K562 (cell line): ENCODE results near the gene NPFF. TPM values are rescaled to one million over a fixed set of nuclear protein-coding genes. Genes with fewer than 3 reads are reported as not detected.

Source experiments
- ATAC-seq: fragments of 200-7000 bp; cut with Tn5 transposase; 3 replicates; pipeline ENCODE4 v1.9.1; 2020; ENCODE audit warnings: moderate library complexity
- BruUV-seq: library from RNA; stranded (reverse); fragments of 400-500 nt; replicated peaks from 2 replicates; lab custom pipeline; 2021; lab: Mats Ljungman, UMichigan
- CTCF ChIA-PET: fragments of 300-600 bp; formaldehyde crosslinking; extraction: SDS; loops from one replicate; lab custom pipeline; 2021; ENCODE audit warnings: low intra/inter-chr PET ratio; lab: Yijun Ruan, JAX
- POLR2A ChIA-PET: fragments of 300-600, 350-650 bp; sonication (Branson Sonifier 250); formaldehyde crosslinking; extraction: SDS; loops from one replicate; lab custom pipeline; 2021; ENCODE audit warnings: antibody characterized with exemption, inconsistent platforms; lab: Yijun Ruan, JAX
- DNase-seq, 4 experiments: peaks; one replicate each; pipeline versions ENCODE4 v3.0.0 to v3.0.0-alpha.2; 2011 to 2018; ENCODE audit warnings: low spot score in 3 of 4, mixed read lengths in 3 of 4; ENCODE audit errors: extremely low read depth in 1 of 4
- FAIRE-seq: peaks from 2 replicates; lab custom pipeline; 2011; peaks lifted over from hg19 to GRCh38; lab: Jason Lieb, UNC
- H2AFZ ChIP-seq: 2 replicates; pipeline ENCODE4 v1.6.0; 2011; ENCODE audit warnings: low read depth, low read length, control low read depth, inconsistent platforms
- H3K27ac ChIP-seq: fragments of 200-600 bp; 3 replicates; pipeline ENCODE4 v1.8.0; 2011; ENCODE audit warnings: low read depth, mild to moderate bottlenecking, control low read depth, inconsistent platforms, low read length, moderate library complexity, mixed read lengths; ENCODE audit errors: extremely low read depth
- H3K27me3 ChIP-seq, 2 experiments: fragments of 300-600 bp in 1 of 2; 2 replicates in 1 of 2; 3 replicates in 1 of 2; pipeline versions ENCODE4 v1.6.0 to v1.8.0; 2011; ENCODE audit warnings: inconsistent platforms in 2 of 2, low read length in 2 of 2, mild to moderate bottlenecking in 1 of 2, mixed read lengths in 1 of 2, moderate library complexity in 1 of 2; ENCODE audit not compliant: control insufficient read depth in 2 of 2, insufficient read depth in 2 of 2
- H3K36me3 ChIP-seq: fragments of 300-600 bp; 3 replicates; pipeline ENCODE4 v1.8.0; 2011; ENCODE audit warnings: mild to moderate bottlenecking, low read length, inconsistent platforms; ENCODE audit not compliant: control insufficient read depth, insufficient read depth
- H3K4me1 ChIP-seq, 2 experiments: fragments of 200-600 bp in 1 of 2; replicated peaks in 1 of 2; 2 replicates in 1 of 2; 3 replicates in 1 of 2; pipeline versions ENCODE4 v1.5.1 to v1.8.0; 2011; ENCODE audit warnings: inconsistent platforms in 2 of 2, low read length in 2 of 2, mild to moderate bottlenecking in 1 of 2, mixed read lengths in 1 of 2, moderate library complexity in 1 of 2; ENCODE audit not compliant: control insufficient read depth in 2 of 2, insufficient read depth in 2 of 2
- H3K4me2 ChIP-seq: 2 replicates; pipeline ENCODE4 v1.6.1; 2011; ENCODE audit warnings: low read length, control low read depth, inconsistent platforms, mixed read lengths; ENCODE audit not compliant: insufficient read depth
- H3K4me3 ChIP-seq: fragments of 200-600 bp; sonication (generic), shearing (Covaris generic); 2 replicates; pipeline ENCODE4 v1.5.1; 2016; ENCODE audit warnings: control low read depth, inconsistent platforms
- H3K79me2 ChIP-seq: fragments of 200-600 bp; 3 replicates; pipeline ENCODE4 v1.8.0; 2011; ENCODE audit warnings: low read length, inconsistent platforms; ENCODE audit not compliant: control insufficient read depth, insufficient read depth
- H3K9ac ChIP-seq, 2 experiments: 2 replicates each; pipeline versions ENCODE4 v1.6.0 to v1.6.1; 2011; ENCODE audit warnings: low read depth in 2 of 2, low read length in 2 of 2, control low read depth in 1 of 2, inconsistent platforms in 1 of 2, mild to moderate bottlenecking in 1 of 2, mixed read lengths in 1 of 2; ENCODE audit not compliant: insufficient read depth in 1 of 2
- H3K9me1 ChIP-seq: one replicate; pipeline ENCODE4 v1.6.0; 2011; ENCODE audit warnings: inconsistent platforms, mild to moderate bottlenecking, low read length, moderate library complexity; ENCODE audit not compliant: control insufficient read depth, insufficient read depth
- H3K9me3 ChIP-seq: replicated peaks from 2 replicates; pipeline ENCODE4 v1.5.1; 2011; ENCODE audit warnings: low read depth, low read length, inconsistent platforms; ENCODE audit not compliant: control insufficient read depth, insufficient read depth
- H4K20me1 ChIP-seq: replicated peaks from 2 replicates; pipeline ENCODE4 v1.6.1; 2011; ENCODE audit warnings: low read length, inconsistent platforms, mixed read lengths; ENCODE audit not compliant: control insufficient read depth, insufficient read depth
- ATF3 ChIP-seq, 2 experiments: fragments of 450-650 bp in 1 of 2; sonication (generic) in 1 of 2; formaldehyde crosslinking in 1 of 2; IDR thresholded peaks in 1 of 2; conservative IDR thresholded peaks in 1 of 2; 2 replicates each; pipeline versions ENCODE4 v1.6.1 to v1.8.1; 2016 to 2023; ENCODE audit warnings: mild to moderate bottlenecking in 2 of 2, moderate library complexity in 2 of 2, inconsistent platforms in 1 of 2, missing genetic modification reagents in 1 of 2
- EP400 ChIP-seq: fragments of 450-650 bp; IDR thresholded peaks from 2 replicates; pipeline ENCODE4 v1.6.1; 2017; ENCODE audit warnings: antibody characterized with exemption, mild to moderate bottlenecking, moderate library complexity
- FOXK2 ChIP-seq, 2 experiments: fragments of 450-650 bp; IDR thresholded peaks in 1 of 2; conservative IDR thresholded peaks in 1 of 2; 2 replicates each; pipeline ENCODE4 v1.6.1; 2016; ENCODE audit warnings: low read depth in 2 of 2, mild to moderate bottlenecking in 1 of 2
- NONO ChIP-seq, 2 experiments: fragments of 200-400 bp in 1 of 2; fragments of 450-650 bp in 1 of 2; formaldehyde crosslinking in 1 of 2; IDR thresholded peaks; 2 replicates each; pipeline ENCODE4 v1.6.1; 2017; ENCODE audit warnings: low read depth in 2 of 2, mild to moderate bottlenecking in 2 of 2, moderate library complexity in 2 of 2, low read length in 1 of 2
- POLR2A ChIP-seq: fragments of 450-650 bp; conservative IDR thresholded peaks from 2 replicates; pipeline ENCODE4 v1.6.1; 2016
- POLR2AphosphoS5 ChIP-seq: IDR thresholded peaks from 2 replicates; pipeline ENCODE4 v1.6.1; 2011; ENCODE audit warnings: mild to moderate bottlenecking, low read depth, low read length, moderate library complexity; ENCODE audit not compliant: control insufficient read depth, insufficient read depth
- POLR2G ChIP-seq: fragments of 200-400 bp; formaldehyde crosslinking; IDR thresholded peaks from 2 replicates; pipeline ENCODE4 v1.6.1; 2017; ENCODE audit warnings: low read depth, mild to moderate bottlenecking, antibody characterized with exemption, low read length, moderate library complexity
- RBFOX2 ChIP-seq: fragments of 200-400 bp; formaldehyde crosslinking; IDR thresholded peaks from 2 replicates; pipeline ENCODE4 v1.6.1; 2017; ENCODE audit warnings: low read depth, mild to moderate bottlenecking, low read length, moderate library complexity
- RCOR1 ChIP-seq, 2 experiments: IDR thresholded peaks; 2 replicates each; pipeline ENCODE4 v1.6.1; 2012; ENCODE audit warnings: low read depth in 2 of 2, low read length in 2 of 2, borderline replicate concordance in 1 of 2, improper control_type of control experiment in 1 of 2
- STAT5B ChIP-seq: fragments of 250-450 bp; sonication (Bioruptor Pico); IDR thresholded peaks from 2 replicates; pipeline ENCODE4 v1.8.0; 2021; ENCODE audit warnings: mild to moderate bottlenecking, inconsistent platforms
- ZNF318 ChIP-seq, 2 experiments: fragments of 450-650 bp; IDR thresholded peaks; 2 replicates each; pipeline ENCODE4 v1.6.1; 2016; ENCODE audit warnings: mild to moderate bottlenecking in 2 of 2, borderline replicate concordance in 1 of 2, low read depth in 1 of 2, moderate library complexity in 1 of 2
- ZNF707 ChIP-seq: fragments of 250-450 bp; sonication (Bioruptor Pico); conservative IDR thresholded peaks from 2 replicates; pipeline ENCODE4 v1.8.0; 2022; ENCODE audit warnings: inconsistent platforms, mild to moderate bottlenecking, moderate library complexity
- WGBS: fragments of 100-300 bp; shearing (Covaris generic); methylation state at CpG from one replicate; pipeline ENCODE4 v1.1.6; 2016; ENCODE audit warnings: low coverage, mixed read lengths; ENCODE audit not compliant: insufficient coverage; ENCODE audit errors: missing lambda C conversion rate; 5-methylcytosine and 5-hydroxymethylcytosine counted together
- in situ Hi-C: fragments of 300-500 bp; cut with MboI; formaldehyde crosslinking; loops from 4 replicates; pipeline ENCODE4 v1.15.0; 2018; ENCODE audit warnings: inconsistent platforms, mixed read lengths
- intact Hi-C: fragments of 100-400 bp; cut with micrococcal nuclease; formaldehyde crosslinking; loops from 2 replicates; pipeline ENCODE4 v1.14.2; 2022
- polyA plus RNA-seq, 8 experiments: library from polyadenylated mRNA; depleted of rRNA in 4 of 8; stranded (reverse) in 5 of 8; unstranded in 3 of 8; fragments of >200 nt; fragmentation: Nextera tagmentation in 2 of 8; fragmentation: Illumina TruSeq in 1 of 8; extraction: Ambion mirVana in 2 of 8; extraction: Trizol in 1 of 8; gene quantifications; 2 replicates each; pipeline versions ENCODE4 v1.2.1 to v1.2.3, GENCODE V29; 2011 to 2014; ENCODE audit warnings: inconsistent platforms in 1 of 8, missing spikeins in 1 of 8
- total RNA-seq, 7 experiments: library from RNA; depleted of rRNA in 6 of 7; stranded (reverse); fragments of >200 nt in 6 of 7; fragmentation: Illumina TruSeq in 2 of 7; extraction: Trizol in 2 of 7; gene quantifications; 2 replicates each; pipeline versions ENCODE4 v1.2.1 to v1.2.3, GENCODE V29; 2011 to 2021; ENCODE audit warnings: low replicate concordance in 1 of 7

Gene NPFF
- total and polyA plus RNA-seq, 9 of the 15 experiments (the other 6 are each of a cell fraction or from before 2014, with no cell fraction given), result 0.15 to 1.2 (median 0.55) TPM; not detected in 6

GRCh38 chr12:53461059-53461458 lies 46.2 kb downstream of the NPFF start:
- FAIRE-seq (no peak), DNase-seq (no peak), ATAC-seq (no peak)
- Histone ChIP-seq H3K79me2 (peaks cover 98% of the 10 kb centered on the region), H3K9me3 (no peaks in the 10 kb centered on the region), H2AFZ (no peak overlapping the region), H3K4me3 (no peak overlapping the region), H3K36me3 (peaks cover 100% of the 10 kb centered on the region), H3K27ac (no peak overlapping the region), H3K9me1 (no peaks in the 10 kb centered on the region), H3K9ac (peak overlapping the region in 1 of 2 experiments; percentile 12; a peak in 1 of 4 replicates), H3K27me3 (no peaks in the 10 kb centered on the region), H4K20me1 (peaks cover 25% of the 10 kb centered on the region), H3K4me1 (peaks cover 0 to 3% of the 10 kb centered on the region in 2 experiments; a peak in 1 of 5 replicates), H3K4me2 (no peak overlapping the region)
- POLR2A ChIA-PET, result interaction anchor here (0.7 to 8.8 kb wide), 4 partner anchors 14 to 406 kb away, joined by 3 to 87 read pairs (median 4); partner anchors contain the start of gene TARBP2
- CTCF ChIA-PET, result interaction anchor here (0.7 kb wide), 1 partner anchor 15 kb away, joined by 3 read pairs; no protein-coding TSS in a partner anchor
- BruUV-seq, result no TSS peak
- in situ Hi-C loops (no loop called here), intact Hi-C loops (no loop called here)
- WGBS, result 77% methylated on average over 3 of the region's 3 CpGs
- peak; percentile 39; the same call in 1 of the 2 replicates for TF ChIP-seq POLR2AphosphoS5
- TF ChIP-seq ATF3 (IDR thresholded peaks at IDR 0.05), result no peak
- no peak for TF ChIP-seq ATF3 (CRISPR knock-in tag; conservative IDR thresholded peaks at IDR 0.05)
- TF ChIP-seq EP400, result no peak
- TF ChIP-seq NONO (IDR thresholded peaks at IDR 0.05; ENCODE audit: low read depth in 2 of 2, low read length in 1 of 2), result no peak
- TF ChIP-seq ZNF318 (IDR thresholded peaks at IDR 0.05; ENCODE audit: borderline replicate concordance in 1 of 2, low read depth in 1 of 2), result no peak
- TF ChIP-seq POLR2A, result 0 out of 2 replicates have a peak, but pooled peaks have one; percentile 24
- TF ChIP-seq STAT5B (CRISPR knock-in tag), result no peak
- TF ChIP-seq ZNF707, result no peak
- TF ChIP-seq POLR2G, result 0 out of 2 replicates have a peak, but pooled peaks have one; percentile 12
- TF ChIP-seq RCOR1 (IDR thresholded peaks at IDR 0.05; ENCODE audit: borderline replicate concordance in 1 of 2, low read depth in 2 of 2, low read length in 2 of 2), result no peak
- TF ChIP-seq RBFOX2, result peak; percentile 41; the same call in 1 of the 2 replicates
- TF ChIP-seq FOXK2 (conservative IDR thresholded peaks at IDR 0.05 in 1 of 2, IDR thresholded peaks at IDR 0.05 in 1 of 2; ENCODE audit: low read depth in 2 of 2), result no peak
